ENCODE data around the gene MYH7. TPM values are rescaled to one million over a fixed set of nuclear protein-coding genes. Genes with fewer than 3 reads are reported as not detected.
A peak's percentile ranks its signal among the peaks of the same experiment; 100 is the strongest.
"Not testable (repeated sequence)": the region's sequence is repeated elsewhere in the genome, so short reads cannot be mapped to it uniquely, and the experiment has no call there.

The MYH7 gene
- total RNA-seq, 6 experiments from 2014 or later: 0.30 to 5.6 (median 0.60) TPM

GRCh38 chr14:23430016-23430722 lies 5.3 kb downstream of the MYH7 start:
- Histone ChIP-seq H3K4me3 (no peak overlapping the region), H3K9me3 (no peaks in the 10 kb centered on the region), H3K27ac (no peak overlapping the region), H3K27me3 (no peaks in the 10 kb centered on the region), H3K36me3 (no peaks in the 10 kb centered on the region), H3K4me1 (no peaks in the 10 kb centered on the region)
- intact Hi-C loops (cut with DNase I): no loop called here
- TF ChIP-seq POLR2A (IDR thresholded peaks at IDR 0.05): no peak
- no peak for TF ChIP-seq CTCF (IDR thresholded peaks at IDR 0.05)
- DNase-seq: peak in 1 of 3 donors; percentile 30
- 57% methylated on average over 10 of the region's 10 CpGs for WGBS (ENCODE audit: insufficient coverage, low coverage, low lambda C conversion rate, missing lambda C conversion rate)
- no peak for ATAC-seq

GRCh38 chr14:23428686-23429495 lies 6.6 kb downstream of the MYH7 start:
- ATAC-seq (no peak), DNase-seq (peak in 1 of 3 donors; percentile 13)
- Histone ChIP-seq H3K4me3 (no peak overlapping the region), H3K27ac (no peak overlapping the region), H3K27me3 (no peaks in the 10 kb centered on the region), H3K36me3 (no peaks in the 10 kb centered on the region), H3K4me1 (no peaks in the 10 kb centered on the region), H3K9me3 (no peaks in the 10 kb centered on the region)
- intact Hi-C loops (cut with DNase I): no loop called here
- TF ChIP-seq POLR2A (IDR thresholded peaks at IDR 0.05): no peak
- TF ChIP-seq CTCF (IDR thresholded peaks at IDR 0.05): no peak
- 96% methylated on average over 4 of the region's 13 CpGs for WGBS (ENCODE audit: insufficient coverage, low coverage, low lambda C conversion rate, missing lambda C conversion rate)

GRCh38 chr14:23425798-23426197 lies 9.7 kb downstream of the MYH7 start:
- H3K4me1 ChIP-seq; DNase-seq; H3K27me3 ChIP-seq; H3K4me3 ChIP-seq; H3K27ac ChIP-seq; H3K36me3 ChIP-seq; intact Hi-C loops (cut with DNase I); H3K9me3 ChIP-seq; ATAC-seq: not testable (repeated sequence)
- no CpG with 5 or more reads among the region's 6 CpGs for WGBS (ENCODE audit: insufficient coverage, low coverage, low lambda C conversion rate, missing lambda C conversion rate)

- Histone ChIP-seq H3K36me3 (no peaks in the 10 kb centered on the region), H3K4me1 (no peaks in the 10 kb centered on the region), H3K27ac (no peak overlapping the region), H3K4me3 (no peak overlapping the region), H3K27me3 (no peaks in the 10 kb centered on the region), H3K9me3 (no peaks in the 10 kb centered on the region)
- ATAC-seq (no peak), DNase-seq (no peak)
- intact Hi-C loops (cut with DNase I): no loop called here
- WGBS (ENCODE audit: insufficient coverage, low coverage, low lambda C conversion rate, missing lambda C conversion rate): 30% methylated on average over 6 of the region's 10 CpGs
- no peak for TF ChIP-seq POLR2A (IDR thresholded peaks at IDR 0.05)
- TF ChIP-seq CTCF (IDR thresholded peaks at IDR 0.05): no peak
Measured at GRCh38 chr14:23425169-23425568, 10.3 kb downstream of the MYH7 start.

- ATAC-seq (no peak), DNase-seq (no peak)
- no peaks in the 10 kb centered on the region for H3K27me3 ChIP-seq
- H3K27ac ChIP-seq: no peak overlapping the region
- no peaks in the 10 kb centered on the region for H3K4me1 ChIP-seq
- H3K4me3 ChIP-seq: no peak overlapping the region
- 68% methylated on average over 4 of the region's 6 CpGs for WGBS (ENCODE audit: insufficient coverage, low coverage, low lambda C conversion rate, missing lambda C conversion rate)
- intact Hi-C loops (cut with DNase I): no loop called here
- TF ChIP-seq CTCF (IDR thresholded peaks at IDR 0.05) (no peak), POLR2A (IDR thresholded peaks at IDR 0.05) (no peak)
- H3K9me3 ChIP-seq: no peaks in the 10 kb centered on the region
- no peaks in the 10 kb centered on the region for H3K36me3 ChIP-seq
Measured at GRCh38 chr14:23423657-23424056, 11.8 kb downstream of the MYH7 start.
